Activated T-cell treated with anti-CD3 and anti-CD28 coated beads, Interleukin-2, amount 50 U/mL, for 1 hour (primary cell): ENCODE measurements around the gene MTIF2.
A peak's percentile ranks its signal among the peaks of the same experiment; 100 is the strongest.
"Not testable (repeated sequence)": the region's sequence is repeated elsewhere in the genome, so short reads cannot be mapped to it uniquely, and the experiment has no call there.

ENCODE experiments used
- DNase-seq: peaks from one replicate; pipeline ENCODE4 v3.0.0-alpha.2; 2020

MTIF2 gene, protein sequence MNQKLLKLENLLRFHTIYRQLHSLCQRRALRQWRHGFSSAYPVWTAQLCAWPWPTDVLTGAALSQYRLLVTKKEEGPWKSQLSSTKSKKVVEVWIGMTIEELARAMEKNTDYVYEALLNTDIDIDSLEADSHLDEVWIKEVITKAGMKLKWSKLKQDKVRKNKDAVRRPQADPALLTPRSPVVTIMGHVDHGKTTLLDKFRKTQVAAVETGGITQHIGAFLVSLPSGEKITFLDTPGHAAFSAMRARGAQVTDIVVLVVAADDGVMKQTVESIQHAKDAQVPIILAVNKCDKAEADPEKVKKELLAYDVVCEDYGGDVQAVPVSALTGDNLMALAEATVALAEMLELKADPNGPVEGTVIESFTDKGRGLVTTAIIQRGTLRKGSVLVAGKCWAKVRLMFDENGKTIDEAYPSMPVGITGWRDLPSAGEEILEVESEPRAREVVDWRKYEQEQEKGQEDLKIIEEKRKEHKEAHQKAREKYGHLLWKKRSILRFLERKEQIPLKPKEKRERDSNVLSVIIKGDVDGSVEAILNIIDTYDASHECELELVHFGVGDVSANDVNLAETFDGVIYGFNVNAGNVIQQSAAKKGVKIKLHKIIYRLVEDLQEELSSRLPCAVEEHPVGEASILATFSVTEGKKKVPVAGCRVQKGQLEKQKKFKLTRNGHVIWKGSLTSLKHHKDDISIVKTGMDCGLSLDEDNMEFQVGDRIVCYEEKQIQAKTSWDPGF

DNA sequence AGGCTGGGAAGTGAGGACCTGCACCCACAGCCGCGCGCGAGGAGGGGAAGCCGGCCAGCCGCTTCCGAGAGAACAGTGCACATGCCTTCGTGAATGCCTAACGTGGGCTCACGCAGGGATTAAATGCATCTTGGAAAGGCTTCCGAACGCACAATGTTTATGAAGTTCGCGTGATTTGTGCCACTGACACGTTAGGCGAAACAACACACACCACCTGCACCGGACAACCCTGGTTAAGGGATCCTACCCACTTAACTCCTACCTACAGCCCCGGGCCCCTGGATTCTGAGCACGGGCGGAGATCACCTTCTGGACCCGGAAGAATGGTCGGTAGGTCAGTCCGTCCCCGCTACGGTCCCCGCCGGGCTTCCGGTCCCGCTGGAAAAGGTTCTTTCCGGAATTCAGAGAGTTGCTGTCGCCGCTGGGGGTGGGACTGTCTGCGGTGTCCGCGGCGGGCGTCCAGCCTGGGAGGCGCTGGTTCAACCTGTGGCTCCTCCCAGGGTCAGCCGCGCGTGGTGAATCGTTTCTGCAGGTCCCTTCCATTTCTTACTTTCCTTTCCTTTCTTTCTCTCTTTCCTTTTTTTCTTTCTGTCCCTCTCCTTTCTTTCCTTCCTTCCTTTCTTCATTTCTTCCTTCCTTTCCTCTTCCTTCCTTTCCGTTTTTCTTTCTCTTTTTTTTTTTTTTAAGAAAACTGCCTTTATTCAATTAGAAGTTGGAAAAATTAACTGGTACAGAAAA, at the start of gene MTIF2:
TSS of gene MTIF2 (minus strand) at position 325 of the 738 bp plus-strand sequence. CDS start 5,373 bp downstream, outside the sequence.
- DNase-seq, result peak; percentile 86

DNA sequence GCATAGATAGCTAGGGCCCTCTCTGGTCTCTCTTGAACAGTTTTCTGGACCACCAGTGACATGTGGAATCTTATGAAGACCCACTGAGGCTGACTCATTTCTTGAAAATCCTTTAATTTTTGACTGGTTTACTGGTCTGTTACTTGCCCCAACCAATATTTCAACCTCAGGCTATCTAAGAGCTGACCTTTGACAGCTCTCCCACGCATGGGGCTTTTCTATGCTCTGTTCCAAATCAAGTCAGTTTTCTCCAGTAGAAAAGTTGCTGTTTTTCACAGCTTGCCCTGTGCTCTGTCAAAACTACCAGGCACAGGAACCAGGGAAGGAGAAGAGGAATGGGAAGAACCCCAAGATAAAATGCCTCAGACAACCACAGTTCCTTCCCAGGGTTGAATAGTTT, 46.0 kb upstream of the MTIF2 start:
- no peak for DNase-seq

DNA sequence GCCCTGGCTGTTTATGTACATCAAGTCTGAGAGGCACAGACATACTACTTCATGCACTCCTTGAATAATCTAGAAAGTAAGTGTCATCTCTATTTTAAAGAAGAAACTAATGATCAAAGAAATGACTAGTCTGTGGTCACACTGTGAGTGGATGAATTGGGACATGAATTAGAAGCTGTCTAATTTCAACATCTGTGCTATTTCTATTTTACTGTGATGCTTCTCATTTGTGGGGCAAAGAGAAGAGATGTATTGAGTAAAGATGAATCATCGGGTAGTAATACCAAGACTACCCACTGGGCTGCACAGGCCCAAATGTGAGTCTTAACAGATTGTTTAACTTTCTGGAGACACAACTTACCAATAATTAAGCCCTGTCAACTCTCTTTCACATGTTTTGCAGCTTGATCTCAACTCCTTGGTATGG, 42.4 kb upstream of the MTIF2 start:
- no peak for DNase-seq

DNA sequence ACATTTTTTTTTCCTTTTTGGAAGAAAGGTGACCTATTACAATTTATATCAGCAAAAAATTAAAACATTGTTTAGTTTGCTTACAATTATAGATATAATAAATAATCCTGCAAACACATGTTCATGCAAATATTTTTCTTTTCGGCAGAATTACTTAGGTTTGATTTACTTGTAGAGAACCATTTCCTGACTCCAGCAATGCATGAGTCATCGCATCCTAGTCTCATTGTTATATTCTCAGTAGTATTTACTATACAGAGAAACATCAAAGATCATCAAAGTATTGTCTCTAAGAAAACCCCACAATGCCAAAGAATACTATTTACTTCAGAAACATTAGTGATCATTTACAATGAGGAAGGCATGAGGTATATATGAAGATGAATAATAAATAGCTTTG, 40.4 kb upstream of the MTIF2 start:
- no peak for DNase-seq

DNA sequence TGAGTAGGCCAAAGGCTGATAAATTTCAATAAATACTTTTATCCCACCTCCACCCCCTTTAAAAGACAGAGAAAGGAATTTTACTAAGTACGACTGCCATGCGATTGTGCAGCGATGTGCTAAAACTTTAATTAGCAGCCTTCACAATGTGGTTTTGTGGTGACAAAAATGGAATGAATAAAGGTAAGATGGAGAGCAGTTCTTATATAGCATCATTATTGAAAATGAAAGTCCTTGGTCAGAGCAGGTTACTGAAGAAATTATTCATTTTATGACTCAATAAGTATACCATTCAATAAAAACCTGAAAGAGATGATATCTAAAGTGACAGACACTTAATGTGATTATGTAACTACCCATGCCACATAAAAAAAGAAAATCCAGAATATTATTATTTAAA, 33.2 kb upstream of the MTIF2 start:
- DNase-seq, result no peak

DNA sequence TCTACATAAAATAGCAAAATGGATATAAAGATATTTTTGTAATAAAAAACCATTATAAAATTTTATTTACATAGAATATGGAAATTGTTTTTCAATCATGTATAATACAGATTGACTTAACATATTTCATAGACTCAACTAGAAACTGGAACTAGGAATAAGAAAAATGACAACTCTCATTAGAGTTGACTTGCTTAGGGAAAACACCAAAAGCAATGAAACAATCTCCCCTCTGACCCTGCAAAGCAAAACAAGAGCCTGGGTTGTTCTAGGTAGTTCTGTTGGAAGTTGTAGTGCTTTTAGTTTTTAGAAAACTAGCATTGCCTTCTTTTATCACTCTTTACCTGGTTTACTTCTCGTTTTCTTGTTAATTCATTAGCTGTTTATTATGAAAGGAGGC, 32.2 kb upstream of the MTIF2 start:
- DNase-seq, result no peak

DNA sequence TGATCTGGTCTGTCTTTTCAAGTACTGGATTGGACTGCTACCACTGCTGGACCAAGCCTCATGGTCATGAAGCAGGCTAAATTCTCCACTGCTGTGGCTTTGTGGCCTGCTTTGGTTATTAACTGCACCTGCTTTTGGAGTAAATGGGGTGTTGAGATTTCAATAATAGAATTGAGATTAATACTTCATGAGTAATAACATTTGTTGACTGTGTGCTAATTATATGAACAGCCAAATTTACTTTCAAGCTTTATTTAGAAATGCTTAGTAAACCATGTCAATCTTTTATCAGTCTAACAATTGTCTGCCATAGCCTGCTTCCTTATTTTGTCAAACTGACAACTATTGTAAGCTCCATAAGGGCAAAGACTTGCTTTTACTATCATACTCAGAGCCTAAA, 27.4 kb upstream of the MTIF2 start:
- no peak for DNase-seq

DNA sequence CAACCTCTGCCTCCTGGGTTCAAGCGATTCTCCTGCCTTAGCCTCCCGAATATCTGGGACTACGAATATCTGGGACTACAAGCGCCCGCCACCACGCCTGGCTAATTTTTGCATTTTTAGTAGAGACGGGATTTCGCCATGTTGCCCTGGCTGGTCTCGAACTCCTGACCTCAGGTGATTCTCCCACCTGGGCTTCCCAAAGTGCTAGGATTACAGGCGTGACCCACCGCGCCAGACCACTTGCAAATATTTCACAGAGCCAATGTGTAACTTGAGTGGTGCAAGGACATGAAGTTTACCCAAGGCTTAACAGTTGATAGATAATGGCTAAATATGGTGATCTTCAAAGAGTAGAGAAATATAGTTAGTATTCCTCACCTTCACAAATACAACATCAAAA, 14.1 kb upstream of the MTIF2 start:
- DNase-seq, result no peak

DNA sequence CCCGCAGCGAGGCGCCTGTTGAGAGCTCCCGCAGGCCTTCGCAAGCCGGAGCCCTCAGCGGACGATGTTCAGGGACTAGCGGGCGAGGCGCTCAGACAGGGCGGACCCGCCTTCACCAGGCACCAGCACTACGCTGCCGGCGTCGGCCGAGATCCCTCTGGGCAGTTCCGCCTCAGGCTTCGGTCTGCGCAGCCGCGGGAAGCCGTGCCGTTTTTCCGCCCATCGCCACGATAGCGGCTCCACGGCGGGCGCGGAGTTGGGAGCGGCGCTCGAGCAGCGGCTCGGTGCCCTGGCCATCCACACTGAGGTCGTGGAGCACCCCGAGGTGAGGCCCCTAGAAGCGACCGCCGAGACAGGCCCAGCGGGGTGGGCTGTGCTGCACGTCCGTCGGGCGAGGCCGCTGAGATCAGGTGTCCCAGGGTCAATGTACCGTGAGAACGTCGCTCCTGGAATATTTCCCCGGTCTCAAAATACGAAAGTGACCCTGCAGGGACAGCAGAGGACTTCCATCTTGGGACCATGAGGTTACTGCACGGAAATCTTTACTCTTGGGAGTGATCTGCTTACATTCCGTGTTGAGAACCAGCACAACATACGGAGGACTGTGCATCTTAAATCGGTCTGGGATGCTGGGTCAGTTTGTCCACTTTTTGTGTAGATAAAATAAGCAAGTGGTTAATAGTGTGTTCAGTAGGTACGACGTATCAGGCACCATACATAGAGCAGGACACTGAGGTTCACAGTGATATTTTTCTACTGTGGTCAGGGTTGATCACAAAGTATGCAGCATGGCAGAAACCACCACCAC, 13.3 kb upstream of the MTIF2 start:
- peak; percentile 87 for DNase-seq

DNA sequence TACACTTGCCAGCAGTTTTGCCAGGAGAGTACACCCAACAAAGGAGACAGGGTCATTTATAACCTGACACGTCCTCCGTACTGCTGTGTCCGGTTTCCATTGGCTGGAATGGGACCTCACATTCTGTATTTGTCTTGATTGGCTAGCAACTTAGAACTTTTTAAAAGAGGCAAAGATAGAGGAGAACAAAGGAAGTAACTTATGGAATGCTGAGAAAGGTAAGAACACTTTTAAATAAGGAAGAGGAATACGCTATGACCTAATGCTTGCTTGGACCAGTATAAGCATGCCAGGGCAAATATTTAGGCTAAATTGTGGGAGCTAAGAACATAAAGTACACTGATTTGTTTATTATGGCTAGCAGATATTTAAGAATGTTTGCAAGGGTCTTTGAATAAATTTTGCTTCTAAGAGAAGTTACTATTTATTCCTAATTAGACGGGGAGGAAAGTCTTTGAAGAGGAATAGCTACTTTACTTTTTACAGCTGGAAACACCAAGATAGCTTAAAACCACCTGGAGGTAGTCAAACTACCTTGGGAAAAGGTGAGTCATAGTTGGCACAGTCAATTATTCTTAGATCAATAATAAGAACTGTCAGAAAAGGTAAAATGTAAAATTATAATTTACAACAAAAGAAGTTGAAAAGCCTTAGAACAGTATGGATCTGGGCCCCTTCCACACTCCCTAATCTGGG, 12.0 kb upstream of the MTIF2 start:
- not testable (repeated sequence) for DNase-seq

DNA sequence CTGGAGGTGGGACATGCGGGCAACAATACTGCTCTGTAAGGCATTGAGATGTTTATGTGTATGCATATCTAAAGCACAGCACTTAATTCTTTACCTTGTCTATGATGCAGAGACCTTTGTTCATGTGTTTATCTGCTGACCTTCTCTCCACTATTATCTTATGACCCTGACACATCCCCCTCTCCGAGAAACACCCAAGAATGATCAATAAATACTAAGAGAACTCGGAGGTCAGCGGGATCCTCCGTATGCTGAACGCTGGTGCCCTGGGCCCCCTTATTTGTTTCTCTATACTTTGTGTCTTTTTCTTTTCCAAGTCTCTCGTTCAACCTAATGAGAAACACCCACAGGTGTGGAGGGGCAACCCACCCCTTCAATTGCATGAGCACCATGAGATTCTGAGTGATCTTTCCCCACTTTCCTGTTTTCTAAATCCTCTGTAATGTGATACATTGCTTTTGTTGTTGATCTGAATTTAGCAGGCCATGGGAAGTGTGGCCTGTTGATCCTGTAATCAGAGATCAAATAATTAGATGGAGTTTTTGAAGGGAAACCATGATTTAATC, 10.9 kb upstream of the MTIF2 start:
- DNase-seq, result not testable (repeated sequence)

DNA sequence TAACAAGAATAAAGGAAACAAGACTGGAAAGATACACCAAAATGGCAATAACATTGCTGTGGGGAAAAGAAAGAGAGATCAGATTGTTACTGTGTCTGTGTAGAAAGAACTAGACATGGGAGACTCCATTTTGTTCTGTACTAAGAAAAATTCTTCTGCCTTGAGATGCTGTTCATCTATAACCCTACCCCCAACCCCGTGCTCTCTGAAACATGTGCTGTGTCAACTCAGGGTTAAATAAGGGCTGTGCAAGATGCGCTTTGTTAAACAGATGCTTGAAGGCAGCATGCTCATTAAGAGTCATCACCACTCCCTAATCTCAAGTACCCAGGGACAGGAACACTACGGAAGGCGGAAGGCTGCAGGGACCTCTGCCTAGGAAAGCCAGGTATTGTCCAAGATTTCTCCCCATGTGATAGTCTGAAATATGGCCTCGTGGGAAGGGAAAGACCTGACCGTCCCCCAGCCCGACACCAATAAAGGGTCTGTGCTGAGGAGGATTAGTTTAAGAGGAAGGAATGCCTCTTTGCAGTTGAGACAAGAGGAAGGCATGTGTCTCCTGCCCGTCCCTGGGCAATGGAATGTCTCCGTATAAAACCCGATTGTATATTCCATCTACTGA, 10.3 kb upstream of the MTIF2 start:
- not testable (repeated sequence) for DNase-seq

DNA sequence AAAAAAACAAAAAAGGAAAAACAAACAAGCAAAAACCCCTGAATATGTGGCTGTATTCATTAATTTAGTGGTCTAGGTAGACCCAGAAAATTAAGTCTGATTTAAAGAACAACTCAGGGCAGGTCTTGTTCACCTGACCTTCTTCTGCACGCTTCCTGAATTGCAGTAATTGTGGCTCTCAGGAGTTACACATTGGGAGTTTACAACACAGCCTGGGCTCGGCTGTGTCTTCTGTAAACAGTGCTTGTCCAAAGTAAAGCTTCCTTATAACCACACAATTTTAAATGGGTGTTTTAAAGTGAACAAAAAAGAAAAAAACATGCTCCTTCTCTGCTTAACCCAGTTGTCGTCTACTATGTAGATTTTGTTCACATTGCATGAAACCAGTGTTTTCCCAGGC, 8.3 kb upstream of the MTIF2 start:
- DNase-seq, result no peak

DNA sequence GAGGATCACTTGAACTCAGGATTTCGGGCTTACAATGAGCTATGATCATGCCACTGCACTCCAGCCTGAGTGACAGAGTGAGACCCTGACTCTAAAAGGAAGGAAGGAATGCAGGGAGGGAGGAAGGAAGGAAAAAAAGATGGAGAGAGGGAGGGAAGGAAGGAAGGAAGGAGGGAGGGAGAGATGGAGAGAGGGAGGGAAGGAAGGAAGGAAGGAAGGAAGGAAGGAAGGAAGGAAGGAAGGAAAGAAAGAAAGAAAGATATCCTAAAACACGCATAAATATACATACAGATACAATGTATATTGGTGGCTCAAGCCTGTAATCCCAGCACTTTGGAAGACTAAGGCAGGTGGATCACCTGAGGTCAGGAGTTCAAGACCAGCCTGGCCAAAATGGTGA, 5.3 kb upstream of the MTIF2 start:
- not testable (repeated sequence) for DNase-seq

DNA sequence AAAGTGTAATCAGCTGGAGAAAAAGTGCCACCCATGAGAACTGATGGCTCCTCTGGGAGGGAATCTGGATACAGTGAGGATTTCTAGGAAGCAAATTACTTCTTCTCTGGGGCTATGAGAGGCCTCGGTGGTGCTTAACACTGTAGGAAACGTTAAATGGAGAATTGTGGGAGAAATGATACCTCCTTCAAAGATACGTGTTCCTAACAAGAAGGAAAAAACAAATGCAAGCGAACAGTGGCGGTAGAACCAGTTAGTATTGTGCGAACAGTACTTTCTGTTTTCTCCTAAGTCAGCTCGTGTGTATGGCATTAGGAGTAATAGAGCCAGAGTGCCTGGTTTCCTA, 587 bp upstream of the MTIF2 start:
- no peak for DNase-seq

DNA sequence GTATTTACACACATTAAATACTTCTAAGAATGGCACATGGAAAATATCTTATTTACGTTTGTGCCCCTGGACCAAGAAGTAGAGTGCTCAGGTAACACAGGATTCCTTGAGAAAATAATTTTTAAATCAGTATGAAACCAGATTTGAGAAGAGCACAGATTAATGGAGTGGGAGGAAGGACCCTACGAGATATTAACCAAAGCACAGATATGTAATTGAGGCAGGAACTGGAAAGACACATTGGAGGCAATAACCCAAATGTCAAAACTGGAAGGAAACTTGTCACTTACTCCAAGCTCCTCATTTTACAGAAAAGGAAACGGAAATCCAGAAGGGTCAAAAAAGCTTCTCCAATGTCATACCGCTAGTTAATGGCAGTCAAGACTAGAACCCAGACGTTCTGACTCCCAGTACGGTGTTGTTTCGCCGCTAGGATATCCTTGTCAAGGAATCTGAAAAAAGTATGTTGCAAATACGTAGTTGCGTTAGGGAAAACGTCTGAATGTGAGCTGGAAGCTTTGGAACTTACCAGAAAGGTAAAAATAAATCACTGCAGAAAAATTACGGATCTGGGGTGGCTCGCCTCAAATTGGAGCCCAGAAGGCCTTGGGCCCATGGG, 634 bp downstream of the MTIF2 start:
- no peak for DNase-seq

DNA sequence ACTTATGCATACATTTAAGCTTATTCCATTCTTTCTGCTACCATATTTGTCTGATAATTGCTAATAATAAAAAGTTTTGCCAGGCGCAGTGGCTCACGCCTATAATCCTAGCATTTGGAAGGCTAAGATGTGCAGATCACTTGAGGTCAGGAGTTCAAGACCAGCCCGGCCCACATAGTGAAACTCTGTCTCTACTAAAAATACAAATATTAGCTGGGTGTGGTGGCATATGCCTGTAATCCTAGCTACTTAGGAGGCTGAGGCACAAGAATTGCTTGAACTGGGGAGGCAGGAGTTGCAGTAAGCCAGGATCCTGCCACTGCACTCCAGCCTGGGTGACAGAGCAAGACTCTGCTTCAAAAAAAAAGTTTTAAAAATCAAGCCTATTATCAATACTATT, 9.4 kb downstream of the MTIF2 start:
- not testable (repeated sequence) for DNase-seq

DNA sequence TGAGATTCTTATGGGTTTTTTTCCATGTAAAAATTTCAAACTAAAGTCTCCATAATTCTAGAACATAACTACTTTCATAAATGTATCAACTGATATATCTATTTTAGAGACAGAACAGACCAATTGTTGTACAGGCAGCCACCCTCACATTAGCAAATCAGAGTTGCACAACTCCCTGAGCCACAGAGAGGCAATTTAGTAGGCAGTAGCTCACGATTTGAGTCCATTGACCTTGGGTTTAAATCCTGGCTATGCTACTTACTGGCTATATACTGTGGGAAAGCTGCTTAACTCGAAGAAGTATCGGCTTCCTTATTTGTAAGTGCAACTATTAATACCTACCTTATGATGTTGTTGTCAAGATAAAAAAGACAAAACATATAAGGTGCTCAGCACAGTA, 16.2 kb downstream of the MTIF2 start:
- no peak for DNase-seq

DNA sequence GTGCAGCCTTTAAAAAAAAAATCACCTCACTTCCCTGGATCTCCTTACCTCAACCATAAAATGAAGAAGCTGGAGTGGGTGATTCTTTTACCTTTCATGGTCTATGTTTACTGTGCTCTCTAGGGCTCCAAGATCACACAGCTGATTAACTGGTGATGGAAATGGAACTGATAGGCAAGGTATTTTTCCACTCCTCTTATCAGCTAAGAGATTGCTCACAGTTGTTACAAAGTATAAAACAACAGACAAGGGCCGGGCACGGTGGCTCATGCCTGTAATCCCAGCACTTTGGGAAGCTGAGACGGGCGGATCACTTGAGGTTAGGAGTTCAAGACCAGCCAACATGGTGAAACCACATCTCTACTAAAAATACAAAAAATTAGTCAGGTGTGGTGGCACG, 22.0 kb downstream of the MTIF2 start:
- DNase-seq, result no peak

DNA sequence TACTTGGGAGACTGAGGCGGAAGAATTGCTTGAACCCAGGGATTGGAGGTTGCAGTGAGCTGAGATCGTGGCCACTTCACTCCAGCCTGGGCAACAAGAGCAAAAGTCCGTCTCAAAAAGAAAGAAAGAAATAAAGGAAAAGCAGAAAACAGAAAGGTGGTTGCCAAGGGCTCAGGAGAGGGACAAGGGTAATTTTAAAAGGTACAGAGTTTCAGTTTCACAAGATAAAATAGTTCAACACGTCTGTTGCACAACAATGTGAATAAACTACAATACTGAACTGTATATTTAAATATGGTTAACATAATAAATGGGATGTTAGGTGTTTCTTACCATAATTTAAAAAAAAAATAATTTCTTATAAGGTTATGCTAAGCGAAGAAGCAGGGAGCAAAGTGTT, 23.6 kb downstream of the MTIF2 start:
- DNase-seq, result no peak

DNA sequence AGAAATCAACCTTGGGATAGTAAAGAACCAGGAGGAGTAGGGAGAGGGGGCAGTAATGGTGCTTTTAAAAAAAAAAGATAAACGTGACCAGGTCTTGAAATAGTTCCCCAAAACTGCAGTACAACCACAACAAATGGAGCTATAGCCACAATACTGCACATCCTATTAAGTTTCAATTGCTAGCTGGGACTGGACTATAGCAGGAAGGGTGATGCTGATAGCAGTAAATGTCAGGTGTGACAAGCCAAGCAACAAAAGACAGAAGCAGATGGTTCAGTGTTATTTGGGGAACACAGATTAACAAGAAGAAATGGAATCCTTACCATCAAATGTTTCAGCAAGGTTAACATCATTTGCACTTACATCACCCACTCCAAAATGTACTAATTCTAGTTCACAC, 26.4 kb downstream of the MTIF2 start:
- no peak for DNase-seq
